Pancreas (tissue), 10 donors: ENCODE measurements around the gene BTNL8. TPM values are rescaled to one million over a fixed set of nuclear protein-coding genes. Genes with fewer than 3 reads are reported as not detected.

Source experiments
- ATAC-seq, 4 donors: fragments of 200-7000 bp; cut with Tn5 transposase; one replicate each; pipeline versions ENCODE4 v1.8.0 to v1.9.1; 2020; ENCODE audit warnings: mild to moderate bottlenecking in 4 of 4, moderate library complexity in 4 of 4
- DNase-seq, 6 donors: peaks; one replicate each; pipeline ENCODE4 v3.0.0-alpha.2; 2020
- FAIRE-seq: peaks from 2 replicates; lab custom pipeline; 2012; peaks lifted over from hg19 to GRCh38; lab: Jason Lieb, UNC
- H3K27ac ChIP-seq, 4 donors: fragments of 200-600 bp; sonication (generic); 1 replicate in 3 of 4; 2 replicates in 1 of 4; pipeline versions ENCODE4 v1.5.0 to v1.8.0; 2020
- H3K27me3 ChIP-seq, 4 donors: fragments of 200-600 bp; one replicate each; pipeline ENCODE4 v1.8.0; 2021
- H3K36me3 ChIP-seq, 3 donors: fragments of 200-600 bp; sonication (generic) in 1 of 3; one replicate each; pipeline versions ENCODE4 v1.5.0 to v1.8.0; 2020 to 2021
- H3K4me1 ChIP-seq, 3 donors: fragments of 200-600 bp; one replicate each; pipeline ENCODE4 v1.8.0; 2021
- H3K4me3 ChIP-seq, 4 donors: fragments of 200-600 bp; sonication (generic) in 2 of 4; one replicate each; pipeline versions ENCODE4 v1.5.0 to v1.8.0; 2020 to 2021
- H3K9me3 ChIP-seq, 4 donors: fragments of 200-600 bp; one replicate each; pipeline ENCODE4 v1.8.0; 2021
- CTCF ChIP-seq, 4 donors: fragments of 200-600 bp; sonication (generic) in 3 of 4; IDR thresholded peaks; one replicate each; pipeline versions ENCODE4 v1.5.0 to v1.8.0; 2021; ENCODE audit warnings: antibody characterized with exemption in 4 of 4
- WGBS, 2 donors: extraction: QIAGEN DNeasy Blood & Tissue Kit; methylation state at CpG; one replicate each; pipeline ENCODE4 v1.1.7; 2013; 5-methylcytosine and 5-hydroxymethylcytosine counted together
- intact Hi-C, 3 donors: fragments of 100-400 bp; cut with DNase I; formaldehyde crosslinking; loops; one replicate each; pipeline versions ENCODE4 v1.11.1 to v1.14.2; 2022
- polyA plus RNA-seq, 2 donors: library from polyadenylated mRNA; stranded (reverse); fragments of 200-250 nt; gene quantifications; one replicate each; pipeline ENCODE4 v1.2.3, GENCODE V29; 2013
- total RNA-seq, 6 donors: library from RNA; stranded (reverse); fragmentation: NEBNext Ultra II Directional in 4 of 6; extraction: Animal tissue kit (Norgen Biotek cat#: 25700) in 4 of 6; gene quantifications; one replicate each; pipeline versions ENCODE4 v1.2.1 to v1.2.4, GENCODE V29; 2021 to 2023
- donor health status: healthy with polysubstance abuse.
- donor health status: DM: no; HTN: no; CAD: no; lungs with moderate emphysema.
- donor health status: DM: no; HTN: no; CAD: no.
- donor health status: control.
- donor health status: control.
- donor health status: Bipolar disorder and iron deficiency.
- donor health status: DM: yes; HTN: yes; CAD: no.
- donor health status: DM: no; HTN: no; CAD: no.
- donor health status: DM: no; HTN: no; CAD: no.
- donor health status: DM: yes; HTN: yes; CAD: no.

BTNL8 gene
- total and polyA plus RNA-seq, 8 donors: 0.23 to 1.5 (median 0.45) TPM; not detected in 2

GRCh38 chr5:180908998-180909731 is 10.2 kb downstream of the BTNL8 start:
- Histone ChIP-seq H3K4me1 (no peaks in the 10 kb centered on the region), H3K27me3 (no peaks in the 10 kb centered on the region), H3K36me3 (no peaks in the 10 kb centered on the region), H3K4me3 (no peak overlapping the region), H3K9me3 (no peaks in the 10 kb centered on the region), H3K27ac (no peak overlapping the region)
- 77 to 80% methylated on average over 9 of the region's 9 CpGs for WGBS, 2 donors
- ATAC-seq (no peak), DNase-seq (no peak), FAIRE-seq (no peak)
- intact Hi-C loops: no loop called here
- TF ChIP-seq CTCF (IDR thresholded peaks at IDR 0.05): no peak

- FAIRE-seq: no peak
- WGBS, 2 donors: 67 to 72% methylated on average over 5 of the region's 5 CpGs
- no peak overlapping the region for H3K4me3 ChIP-seq
These were observed 10.8 kb downstream of the BTNL8 start for GRCh38 chr5:180909782-180910181.

GRCh38 chr5:180910182-180910581 is 11.2 kb downstream of the BTNL8 start:
- no peaks in the 10 kb centered on the region for H3K27me3 ChIP-seq
- no peak overlapping the region for H3K4me3 ChIP-seq
- H3K27ac ChIP-seq: no peak overlapping the region
- FAIRE-seq (no peak), ATAC-seq (no peak), DNase-seq (no peak)
- whole genome bisulfite sequencing, 2 donors: 61 to 73% methylated on average over 2 of the region's 2 CpGs
- H3K4me1 ChIP-seq: no peaks in the 10 kb centered on the region
- intact Hi-C loops: no loop called here
- H3K36me3 ChIP-seq: no peaks in the 10 kb centered on the region
- no peaks in the 10 kb centered on the region for H3K9me3 ChIP-seq
- TF ChIP-seq CTCF (IDR thresholded peaks at IDR 0.05): no peak

More at GRCh38 chr5:180909782-180910181, 10.8 kb downstream of the BTNL8 start:
- TF ChIP-seq CTCF (IDR thresholded peaks at IDR 0.05): no peak
- intact Hi-C loops: no loop called here
- Histone ChIP-seq H3K27me3 (no peaks in the 10 kb centered on the region), H3K36me3 (no peaks in the 10 kb centered on the region), H3K4me1 (no peaks in the 10 kb centered on the region), H3K27ac (no peak overlapping the region), H3K9me3 (no peaks in the 10 kb centered on the region)
- ATAC-seq: peak in 1 of 4 donors; percentile 25
- DNase-seq: no peak

- TF ChIP-seq CTCF (IDR thresholded peaks at IDR 0.05): no peak
- no peaks in the 10 kb centered on the region for H3K4me1 ChIP-seq
- FAIRE-seq (no peak), ATAC-seq (no peak), DNase-seq (no peak)
- H3K27me3 ChIP-seq: no peaks in the 10 kb centered on the region
- no peak overlapping the region for H3K27ac ChIP-seq
- intact Hi-C loops: no loop called here
- H3K4me3 ChIP-seq: no peak overlapping the region
- H3K9me3 ChIP-seq: no peaks in the 10 kb centered on the region
- 82 to 89% methylated on average over 5 of the region's 5 CpGs for WGBS, 2 donors
- H3K36me3 ChIP-seq: no peaks in the 10 kb centered on the region
These were observed 11.8 kb downstream of the BTNL8 start for GRCh38 chr5:180910735-180911134.

GRCh38 chr5:180914646-180915045 is 15.7 kb downstream of the BTNL8 start:
- no peak for FAIRE-seq
- intact Hi-C loops: no loop called here
- H3K27ac ChIP-seq: no peak overlapping the region

More at GRCh38 chr5:180914646-180915045, 15.7 kb downstream of the BTNL8 start:
- DNase-seq (no peak), ATAC-seq (no peak)
- H3K36me3 ChIP-seq: no peaks in the 10 kb centered on the region
- 83 to 89% methylated on average over 2 of the region's 2 CpGs for WGBS, 2 donors
- H3K9me3 ChIP-seq: no peaks in the 10 kb centered on the region
- no peak for TF ChIP-seq CTCF (IDR thresholded peaks at IDR 0.05)
- H3K27me3 ChIP-seq: no peaks in the 10 kb centered on the region
- no peaks in the 10 kb centered on the region for H3K4me1 ChIP-seq
- H3K4me3 ChIP-seq: no peak overlapping the region
